ENCODE results near the gene CYP3A4.
"Not testable (repeated sequence)": the region's sequence is repeated elsewhere in the genome, so short reads cannot be mapped to it uniquely, and the experiment has no call there.

Gene CYP3A4

GRCh38 chr7:99748846-99749579 lies 35.0 kb downstream of the CYP3A4 start:
- no peak for TF ChIP-seq CTCF (IDR thresholded peaks at IDR 0.05; ENCODE audit: low read depth, low read length)
- H3K4me3 ChIP-seq (ENCODE audit: low read depth, low read length), result no peak overlapping the region

- not testable (repeated sequence) for H3K4me3 ChIP-seq (ENCODE audit: low read depth, low read length)
Observed at GRCh38 chr7:99746915-99747314, 37.1 kb downstream of the CYP3A4 start.

- H3K4me3 ChIP-seq (ENCODE audit: low read depth, low read length), result not testable (repeated sequence)
Observed at GRCh38 chr7:99745395-99745794, 38.6 kb downstream of the CYP3A4 start.

GRCh38 chr7:99742737-99743394 lies 41.1 kb downstream of the CYP3A4 start:
- TF ChIP-seq CTCF (IDR thresholded peaks at IDR 0.05; ENCODE audit: low read depth, low read length), result no peak
- no peak overlapping the region for H3K4me3 ChIP-seq (ENCODE audit: low read depth, low read length)

GRCh38 chr7:99741441-99741795 lies 42.6 kb downstream of the CYP3A4 start:
- no peak for TF ChIP-seq CTCF (IDR thresholded peaks at IDR 0.05; ENCODE audit: low read depth, low read length)

GRCh38 chr7:99740573-99741440 lies 43.2 kb downstream of the CYP3A4 start:
- no peak overlapping the region for H3K4me3 ChIP-seq (ENCODE audit: low read depth, low read length)
- TF ChIP-seq CTCF (IDR thresholded peaks at IDR 0.05; ENCODE audit: low read depth, low read length), result no peak

More at GRCh38 chr7:99741441-99741795, 42.6 kb downstream of the CYP3A4 start:
- no peak overlapping the region for H3K4me3 ChIP-seq (ENCODE audit: low read depth, low read length)

- no peak for TF ChIP-seq CTCF (IDR thresholded peaks at IDR 0.05; ENCODE audit: low read depth, low read length)
Observed at GRCh38 chr7:99739699-99740572, 44.0 kb downstream of the CYP3A4 start.

More at GRCh38 chr7:99739699-99740572, 44.0 kb downstream of the CYP3A4 start:
- no peak overlapping the region for H3K4me3 ChIP-seq (ENCODE audit: low read depth, low read length)
